A673 (cell line): Measurements from ENCODE around the gene SIGLEC6.
A peak's percentile ranks its signal among the peaks of the same experiment; 100 is the strongest.

Source experiments
- EZH2 ChIP-seq: fragments of 200-600 bp; sonication (generic); IDR thresholded peaks from 2 replicates; pipeline ENCODE4 v1.6.1; 2017; ENCODE audit warnings: borderline replicate concordance, low read depth, mild to moderate bottlenecking, mixed read lengths, antibody characterized with exemption, low read length; ENCODE audit not compliant: poor library complexity, severe bottlenecking
- TF ChIP-seq, protein P1 (sequence below): fragments of 300-800, 200-600 bp; sonication (generic); conservative IDR thresholded peaks from 2 replicates; pipeline ENCODE4 v1.5.1; 2017; ENCODE audit warnings: low read depth, mild to moderate bottlenecking, antibody characterized with exemption, low read length, moderate library complexity, mixed read lengths

GRCh38 chr19:51514866-51515481, 16.5 kb downstream of the SIGLEC6 start:
- TF ChIP-seq, protein P1, sequence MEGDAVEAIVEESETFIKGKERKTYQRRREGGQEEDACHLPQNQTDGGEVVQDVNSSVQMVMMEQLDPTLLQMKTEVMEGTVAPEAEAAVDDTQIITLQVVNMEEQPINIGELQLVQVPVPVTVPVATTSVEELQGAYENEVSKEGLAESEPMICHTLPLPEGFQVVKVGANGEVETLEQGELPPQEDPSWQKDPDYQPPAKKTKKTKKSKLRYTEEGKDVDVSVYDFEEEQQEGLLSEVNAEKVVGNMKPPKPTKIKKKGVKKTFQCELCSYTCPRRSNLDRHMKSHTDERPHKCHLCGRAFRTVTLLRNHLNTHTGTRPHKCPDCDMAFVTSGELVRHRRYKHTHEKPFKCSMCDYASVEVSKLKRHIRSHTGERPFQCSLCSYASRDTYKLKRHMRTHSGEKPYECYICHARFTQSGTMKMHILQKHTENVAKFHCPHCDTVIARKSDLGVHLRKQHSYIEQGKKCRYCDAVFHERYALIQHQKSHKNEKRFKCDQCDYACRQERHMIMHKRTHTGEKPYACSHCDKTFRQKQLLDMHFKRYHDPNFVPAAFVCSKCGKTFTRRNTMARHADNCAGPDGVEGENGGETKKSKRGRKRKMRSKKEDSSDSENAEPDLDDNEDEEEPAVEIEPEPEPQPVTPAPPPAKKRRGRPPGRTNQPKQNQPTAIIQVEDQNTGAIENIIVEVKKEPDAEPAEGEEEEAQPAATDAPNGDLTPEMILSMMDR: peak; percentile 77
- TF ChIP-seq EZH2: no peak
